ENCODE data around the gene CSN3. TPM values are rescaled to one million over a fixed set of nuclear protein-coding genes. Genes with fewer than 3 reads are reported as not detected.
A peak's percentile ranks its signal among the peaks of the same experiment; 100 is the strongest.
"Not testable (repeated sequence)": the region's sequence is repeated elsewhere in the genome, so short reads cannot be mapped to it uniquely, and the experiment has no call there.

Gene CSN3
- not detected for total RNA-seq
- long read RNA-seq, donor 1: 0 reads
- long read RNA-seq, donor 2: 0 reads

DNA sequence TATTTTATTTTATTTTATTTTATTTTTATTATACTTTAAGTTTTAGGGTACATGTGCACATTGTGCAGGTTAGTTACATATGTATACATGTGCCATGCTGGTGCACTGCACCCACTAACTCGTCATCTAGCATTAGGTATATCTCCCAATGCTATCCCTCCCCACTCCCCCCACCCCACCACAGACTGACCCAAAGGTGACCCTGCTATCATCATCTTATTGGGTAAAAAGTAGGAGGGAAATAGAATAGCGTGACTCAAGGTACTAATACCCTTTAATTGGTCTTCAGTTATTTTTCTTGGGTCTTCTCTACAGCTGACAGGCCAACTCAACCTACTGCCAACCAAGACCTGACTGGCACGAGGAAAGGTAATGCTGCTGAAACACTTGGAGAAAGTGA is at the start of gene CSN3:
TSS of gene CSN3 (plus strand) at position 301 of the 400 bp plus-strand sequence. CDS start 2,223 bp downstream, outside the sequence.
- DNase-seq; intact Hi-C loops (cut with DNase I, micrococcal nuclease); H3K9me3 ChIP-seq; ATAC-seq; H3K36me3 ChIP-seq (ENCODE audit: low read depth); H3K4me3 ChIP-seq; H3K4me1 ChIP-seq (ENCODE audit: low read depth): not testable (repeated sequence)

GRCh38 chr4:70192895-70193294 is 49.5 kb upstream of the CSN3 start:
- intact Hi-C loops (cut with DNase I, micrococcal nuclease): no loop called here
- H3K9me3 ChIP-seq: no peaks in the 10 kb centered on the region
- no peaks in the 10 kb centered on the region for H3K36me3 ChIP-seq (ENCODE audit: low read depth)
- no peaks in the 10 kb centered on the region for H3K4me1 ChIP-seq (ENCODE audit: low read depth)
- TF ChIP-seq, protein P1, sequence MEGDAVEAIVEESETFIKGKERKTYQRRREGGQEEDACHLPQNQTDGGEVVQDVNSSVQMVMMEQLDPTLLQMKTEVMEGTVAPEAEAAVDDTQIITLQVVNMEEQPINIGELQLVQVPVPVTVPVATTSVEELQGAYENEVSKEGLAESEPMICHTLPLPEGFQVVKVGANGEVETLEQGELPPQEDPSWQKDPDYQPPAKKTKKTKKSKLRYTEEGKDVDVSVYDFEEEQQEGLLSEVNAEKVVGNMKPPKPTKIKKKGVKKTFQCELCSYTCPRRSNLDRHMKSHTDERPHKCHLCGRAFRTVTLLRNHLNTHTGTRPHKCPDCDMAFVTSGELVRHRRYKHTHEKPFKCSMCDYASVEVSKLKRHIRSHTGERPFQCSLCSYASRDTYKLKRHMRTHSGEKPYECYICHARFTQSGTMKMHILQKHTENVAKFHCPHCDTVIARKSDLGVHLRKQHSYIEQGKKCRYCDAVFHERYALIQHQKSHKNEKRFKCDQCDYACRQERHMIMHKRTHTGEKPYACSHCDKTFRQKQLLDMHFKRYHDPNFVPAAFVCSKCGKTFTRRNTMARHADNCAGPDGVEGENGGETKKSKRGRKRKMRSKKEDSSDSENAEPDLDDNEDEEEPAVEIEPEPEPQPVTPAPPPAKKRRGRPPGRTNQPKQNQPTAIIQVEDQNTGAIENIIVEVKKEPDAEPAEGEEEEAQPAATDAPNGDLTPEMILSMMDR (IDR thresholded peaks at IDR 0.05): no peak
- ATAC-seq: no peak
- DNase-seq: no peak
- no peak overlapping the region for H3K4me3 ChIP-seq

DNA sequence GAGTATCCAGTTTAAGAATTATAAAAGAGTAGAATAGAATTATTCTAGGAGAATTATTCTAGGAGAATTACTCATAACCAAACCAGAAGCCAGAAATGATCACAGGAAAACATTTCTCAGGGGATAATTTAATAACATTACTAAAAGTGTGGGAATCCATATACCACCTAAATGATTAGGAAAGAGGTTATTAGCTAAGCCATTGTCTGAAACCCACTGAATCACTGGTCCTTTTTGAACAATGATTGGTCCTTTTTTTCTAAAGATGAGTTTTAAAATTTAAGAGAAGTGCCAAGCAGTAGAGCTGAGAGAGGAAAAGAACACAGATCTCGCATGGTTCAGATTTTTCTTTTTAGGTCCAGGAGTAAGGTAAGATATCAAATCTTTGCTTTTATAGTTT is 47.0 kb upstream of the CSN3 start, which contains the start of gene ODAM:
TSS of gene ODAM (plus strand) at position 301 of the 400 bp plus-strand sequence. CDS start 819 bp downstream, outside the sequence.
- DNase-seq (no peak), ATAC-seq (no peak)
- TF ChIP-seq, protein P1 (IDR thresholded peaks at IDR 0.05): no peak
- Histone ChIP-seq H3K36me3 (ENCODE audit: low read depth) (no peaks in the 10 kb centered on the region), H3K9me3 (no peaks in the 10 kb centered on the region), H3K4me1 (ENCODE audit: low read depth) (no peaks in the 10 kb centered on the region), H3K4me3 (no peak within 1 kb of the TSS)
- intact Hi-C loops (cut with DNase I, micrococcal nuclease): no loop called here

GRCh38 chr4:70196857-70197256 is 45.5 kb upstream of the CSN3 start:
- TF ChIP-seq, protein P1 (IDR thresholded peaks at IDR 0.05): no peak
- intact Hi-C loops (cut with DNase I, micrococcal nuclease): no loop called here
- no peaks in the 10 kb centered on the region for H3K36me3 ChIP-seq (ENCODE audit: low read depth)
- H3K9me3 ChIP-seq: no peaks in the 10 kb centered on the region
- no peak overlapping the region for H3K4me3 ChIP-seq
- DNase-seq (no peak), ATAC-seq (no peak)
- H3K4me1 ChIP-seq (ENCODE audit: low read depth): no peaks in the 10 kb centered on the region

- Histone ChIP-seq H3K4me1 (ENCODE audit: low read depth) (no peaks in the 10 kb centered on the region), H3K9me3 (no peaks in the 10 kb centered on the region), H3K36me3 (ENCODE audit: low read depth) (no peaks in the 10 kb centered on the region), H3K4me3 (no peak overlapping the region)
- TF ChIP-seq, protein P1 (IDR thresholded peaks at IDR 0.05): no peak
- ATAC-seq (peak; percentile 64), DNase-seq (peak in 1 of 3 donors; percentile 32)
- intact Hi-C loops (cut with DNase I, micrococcal nuclease): no loop called here
Measured at GRCh38 chr4:70197842-70198241, 44.6 kb upstream of the CSN3 start.

GRCh38 chr4:70203601-70204000 is 38.8 kb upstream of the CSN3 start:
- intact Hi-C loops (cut with DNase I, micrococcal nuclease): no loop called here
- no peak for ATAC-seq
- H3K4me1 ChIP-seq (ENCODE audit: low read depth): no peaks in the 10 kb centered on the region
- H3K4me3 ChIP-seq: no peak overlapping the region
- no peak for DNase-seq
- H3K36me3 ChIP-seq (ENCODE audit: low read depth): no peaks in the 10 kb centered on the region
- TF ChIP-seq, protein P1 (IDR thresholded peaks at IDR 0.05): no peak
- no peaks in the 10 kb centered on the region for H3K9me3 ChIP-seq

- H3K4me3 ChIP-seq; H3K9me3 ChIP-seq; H3K4me1 ChIP-seq (ENCODE audit: low read depth); H3K36me3 ChIP-seq (ENCODE audit: low read depth); ATAC-seq; intact Hi-C loops (cut with DNase I, micrococcal nuclease): not testable (repeated sequence)
- DNase-seq: peak in 1 of 3 donors; percentile 16
Measured at GRCh38 chr4:70212752-70213151, 29.6 kb upstream of the CSN3 start.

DNA sequence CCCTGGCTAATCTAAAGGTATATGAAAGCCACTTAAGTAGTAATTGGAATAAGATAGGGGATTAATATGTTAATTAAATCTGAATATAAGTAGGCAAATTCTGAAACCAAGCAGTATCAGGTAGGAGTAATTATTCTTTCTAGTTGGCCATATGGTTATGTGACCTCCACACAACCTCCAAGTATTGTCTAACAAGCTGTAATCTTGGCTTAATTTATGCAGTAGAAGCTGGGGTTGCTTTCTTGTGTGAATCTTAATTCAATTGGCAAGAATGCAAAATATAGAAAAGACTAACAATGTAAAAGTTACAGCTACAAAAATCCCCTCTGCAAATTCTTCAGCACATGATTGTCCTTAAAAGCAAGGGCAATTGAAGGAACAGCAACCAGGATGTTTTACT is 26.3 kb upstream of the CSN3 start:
- DNase-seq; ATAC-seq; H3K36me3 ChIP-seq (ENCODE audit: low read depth); H3K4me3 ChIP-seq; H3K9me3 ChIP-seq; H3K4me1 ChIP-seq (ENCODE audit: low read depth); intact Hi-C loops (cut with DNase I, micrococcal nuclease): not testable (repeated sequence)

DNA sequence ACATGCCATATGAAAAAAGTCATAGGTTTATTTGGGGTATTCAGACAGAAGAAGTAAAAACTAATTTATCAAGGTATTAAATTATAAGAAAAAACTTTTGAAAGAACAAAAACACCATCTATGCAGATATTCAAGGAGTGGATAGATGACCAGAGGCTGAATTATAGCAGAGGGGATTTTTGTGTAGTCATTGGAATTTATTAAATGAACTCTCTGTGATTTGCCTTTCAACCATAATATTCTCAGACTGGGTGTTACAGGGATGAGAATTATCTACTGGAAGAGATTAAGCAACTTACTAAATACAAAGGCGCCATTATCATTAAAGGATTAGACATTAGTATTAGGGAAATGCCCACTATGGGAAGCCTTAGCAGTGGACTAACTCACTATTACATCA is 25.8 kb upstream of the CSN3 start:
- H3K9me3 ChIP-seq; intact Hi-C loops (cut with DNase I, micrococcal nuclease); H3K4me1 ChIP-seq (ENCODE audit: low read depth); ATAC-seq; H3K36me3 ChIP-seq (ENCODE audit: low read depth); H3K4me3 ChIP-seq; DNase-seq: not testable (repeated sequence)

- DNase-seq; intact Hi-C loops (cut with DNase I, micrococcal nuclease): not testable (repeated sequence)
Measured at GRCh38 chr4:70221389-70221788, 21.0 kb upstream of the CSN3 start.

More at GRCh38 chr4:70221389-70221788, 21.0 kb upstream of the CSN3 start:
- H3K9me3 ChIP-seq; ATAC-seq; H3K4me3 ChIP-seq; H3K4me1 ChIP-seq (ENCODE audit: low read depth); H3K36me3 ChIP-seq (ENCODE audit: low read depth): not testable (repeated sequence)
